GM12864 (cell line): ENCODE data around the gene PBRM1.

Experiments used
- DNase-seq: peaks from one replicate; pipeline ENCODE4 v3.0.0-alpha.2; 2011; ENCODE audit warnings: low read depth
- H3K4me3 ChIP-seq: 2 replicates; pipeline ENCODE4 v1.5.1; 2011; ENCODE audit warnings: mild to moderate bottlenecking, low read depth, low read length, control low read depth
- TF ChIP-seq, protein P1 (sequence below): IDR thresholded peaks from 2 replicates; pipeline ENCODE4 v1.5.1; 2011; ENCODE audit warnings: low read depth, mild to moderate bottlenecking, moderate library complexity, low read length, control low read depth, inconsistent platforms; ENCODE audit errors: missing control alignments

The PBRM1 gene

DNA sequence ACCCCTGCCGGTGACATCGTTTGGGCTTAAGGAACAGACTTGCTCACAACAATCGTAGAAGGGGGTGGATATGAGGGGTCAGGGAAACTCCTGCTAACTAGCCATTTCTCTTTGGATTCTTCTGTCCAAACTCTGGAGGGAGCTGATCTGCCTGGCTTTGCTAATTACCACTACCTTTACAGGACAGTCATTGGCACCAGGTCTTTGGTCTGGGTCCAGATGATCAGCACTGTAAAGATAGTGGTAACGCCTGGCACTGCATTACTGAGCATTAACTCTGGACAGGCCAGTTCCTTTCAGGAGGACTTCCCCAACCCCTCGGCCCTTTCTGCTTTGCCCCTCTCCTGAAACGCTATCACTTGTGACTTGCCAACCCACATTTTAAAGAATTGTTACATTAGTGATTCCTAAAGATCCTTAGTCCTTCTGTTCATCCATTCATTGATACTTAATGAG, 148.5 kb downstream of the PBRM1 start:
- no peak for DNase-seq
- TF ChIP-seq, protein P1, sequence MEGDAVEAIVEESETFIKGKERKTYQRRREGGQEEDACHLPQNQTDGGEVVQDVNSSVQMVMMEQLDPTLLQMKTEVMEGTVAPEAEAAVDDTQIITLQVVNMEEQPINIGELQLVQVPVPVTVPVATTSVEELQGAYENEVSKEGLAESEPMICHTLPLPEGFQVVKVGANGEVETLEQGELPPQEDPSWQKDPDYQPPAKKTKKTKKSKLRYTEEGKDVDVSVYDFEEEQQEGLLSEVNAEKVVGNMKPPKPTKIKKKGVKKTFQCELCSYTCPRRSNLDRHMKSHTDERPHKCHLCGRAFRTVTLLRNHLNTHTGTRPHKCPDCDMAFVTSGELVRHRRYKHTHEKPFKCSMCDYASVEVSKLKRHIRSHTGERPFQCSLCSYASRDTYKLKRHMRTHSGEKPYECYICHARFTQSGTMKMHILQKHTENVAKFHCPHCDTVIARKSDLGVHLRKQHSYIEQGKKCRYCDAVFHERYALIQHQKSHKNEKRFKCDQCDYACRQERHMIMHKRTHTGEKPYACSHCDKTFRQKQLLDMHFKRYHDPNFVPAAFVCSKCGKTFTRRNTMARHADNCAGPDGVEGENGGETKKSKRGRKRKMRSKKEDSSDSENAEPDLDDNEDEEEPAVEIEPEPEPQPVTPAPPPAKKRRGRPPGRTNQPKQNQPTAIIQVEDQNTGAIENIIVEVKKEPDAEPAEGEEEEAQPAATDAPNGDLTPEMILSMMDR = peak; percentile 4

DNA sequence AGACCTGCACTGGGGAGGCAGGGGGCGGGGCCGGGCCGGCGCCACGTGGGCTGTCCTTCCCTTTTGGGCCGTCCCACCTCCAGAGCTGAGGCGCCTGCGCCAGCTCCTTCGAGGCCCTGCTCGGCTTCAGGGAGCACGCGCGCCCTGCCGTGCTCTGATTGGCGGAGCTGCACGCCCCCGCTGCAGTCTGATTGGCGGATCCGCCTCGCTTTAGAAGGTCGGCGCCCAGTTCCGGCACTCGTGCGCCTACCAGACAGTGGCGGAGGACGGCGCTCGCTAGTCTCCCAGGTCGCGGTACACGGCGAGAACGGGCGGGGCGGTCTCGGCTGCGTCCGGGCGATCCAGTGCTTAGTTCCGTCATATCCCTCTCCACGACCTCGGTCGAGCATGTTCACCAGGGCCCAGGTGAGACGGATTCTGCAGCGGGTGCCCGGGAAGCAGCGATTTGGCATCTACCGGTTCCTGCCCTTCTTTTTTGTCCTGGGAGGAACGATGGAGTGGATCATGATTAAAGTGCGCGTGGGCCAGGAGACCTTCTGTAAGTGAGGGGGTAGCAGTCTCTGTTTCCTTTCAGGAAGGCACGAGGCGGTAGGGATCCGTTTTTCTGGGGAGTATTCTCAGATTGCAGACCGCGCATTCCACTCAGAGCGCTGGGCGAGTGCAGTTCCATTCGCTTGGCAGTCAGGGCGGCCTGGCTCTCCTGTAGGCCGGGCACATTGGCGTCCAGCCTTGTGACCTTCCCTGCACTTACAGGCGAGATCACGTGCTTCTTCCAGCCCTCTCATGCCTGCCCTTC, 149.1 kb downstream of the PBRM1 start, which contains the start of gene UQCC5:
TSS of gene UQCC5 (plus strand) at position 237 of the 796 bp plus-strand sequence. CDS start at position 388, 151 bp downstream.
- TF ChIP-seq, protein P1 = no peak
- DNase-seq = peak; percentile 94
- H3K4me3 ChIP-seq = peak within 1 kb of the TSS; percentile 67

More for the DNA sequence above, 148.5 kb downstream of the PBRM1 start:
- H3K4me3 ChIP-seq = peak overlapping the region; percentile 67

DNA sequence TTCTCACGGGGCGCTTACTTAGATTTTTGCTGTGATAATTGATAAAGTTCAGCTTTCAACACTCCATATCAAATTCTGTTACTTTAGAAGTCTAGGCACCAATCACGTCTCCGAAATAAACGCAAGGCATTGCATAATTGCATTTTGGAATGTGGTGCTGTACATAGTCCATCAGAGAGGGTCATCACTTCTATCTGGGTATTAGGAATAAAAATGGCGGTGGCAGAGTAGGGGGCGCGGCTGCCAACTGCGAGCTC, 149.7 kb downstream of the PBRM1 start:
- TF ChIP-seq, protein P1 = no peak
- DNase-seq = no peak
- no peak overlapping the region; the same call in 1 of the 2 replicates for H3K4me3 ChIP-seq

DNA sequence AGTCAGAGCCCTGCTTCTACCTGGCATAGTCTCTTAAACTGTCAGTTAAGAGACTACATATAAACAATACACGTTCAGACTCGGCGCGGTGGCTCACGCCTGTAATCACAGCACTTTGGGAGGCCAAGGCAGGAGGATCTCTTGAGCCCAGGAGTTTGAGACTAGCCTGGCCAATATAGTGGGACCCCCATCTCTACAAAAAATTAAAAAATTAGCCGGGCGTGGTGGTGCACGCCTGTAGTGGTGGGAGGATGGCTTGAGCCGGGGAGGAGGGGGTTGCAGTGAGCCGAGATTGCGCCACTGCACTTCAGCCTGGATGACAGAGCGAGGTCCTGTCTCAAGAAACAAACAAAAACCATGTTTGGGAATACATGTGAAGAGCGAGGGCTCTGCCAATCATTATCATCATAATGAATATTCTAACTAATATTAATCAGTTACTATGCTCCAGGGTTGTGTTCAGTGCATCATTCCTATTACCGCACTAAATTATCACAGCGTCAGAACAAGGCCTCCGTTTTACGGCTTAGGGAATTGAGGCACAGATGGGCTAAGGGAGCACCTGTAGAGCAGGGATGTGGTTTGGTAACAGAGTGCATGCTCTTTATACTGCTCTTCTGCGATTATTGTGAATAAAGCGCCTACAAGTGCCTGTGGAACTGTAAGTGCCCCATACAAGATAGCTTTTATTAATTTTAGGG, 150.2 kb downstream of the PBRM1 start:
- no peak for DNase-seq
- H3K4me3 ChIP-seq = no peak overlapping the region; the same call in 1 of the 2 replicates
- TF ChIP-seq, protein P1 = no peak

DNA sequence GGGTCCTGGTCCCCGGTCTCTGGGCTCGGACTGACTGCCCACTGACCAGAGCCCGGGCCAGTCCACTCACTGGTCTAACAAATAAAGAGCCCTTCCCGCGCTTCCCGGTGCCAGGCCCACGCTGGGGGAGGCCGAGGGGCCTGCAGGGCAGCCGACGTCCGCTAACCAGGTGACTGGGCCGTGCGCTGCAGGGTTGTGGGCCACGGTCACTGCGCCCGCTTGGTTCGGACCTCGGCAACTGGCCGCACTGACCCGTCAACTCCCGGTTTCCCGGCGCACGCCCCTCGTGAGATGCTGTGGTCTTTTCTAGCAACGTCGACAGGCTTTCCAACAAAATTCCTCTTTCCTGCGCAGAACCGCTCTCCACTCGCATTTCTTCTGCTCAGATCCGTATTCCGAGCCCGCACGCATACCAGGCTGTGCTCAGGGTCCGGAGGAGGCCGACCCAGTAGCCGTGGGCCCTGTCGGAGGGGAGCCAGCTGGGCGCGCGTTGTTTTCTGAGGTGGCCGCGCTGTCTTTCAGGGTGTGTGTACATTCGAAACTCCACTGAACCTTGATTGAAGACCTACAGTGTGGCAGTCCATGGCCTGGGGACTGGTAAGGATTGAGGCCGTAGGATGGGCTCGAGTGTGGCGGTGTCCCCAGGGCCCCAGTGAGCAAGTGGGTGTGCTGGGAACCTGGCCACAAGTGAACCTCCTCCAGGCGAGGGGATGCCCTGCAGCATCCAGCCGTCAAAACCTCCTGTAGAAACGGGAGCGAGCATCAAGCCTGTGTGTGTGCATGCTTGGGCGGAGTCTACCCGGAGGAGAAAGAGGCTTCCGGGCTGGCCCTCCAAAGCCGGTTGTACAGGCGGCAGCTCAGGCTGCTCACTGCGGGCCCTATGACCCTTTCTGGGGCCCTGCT, 151.2 kb downstream of the PBRM1 start:
- no peak for DNase-seq
- peak overlapping the region; percentile 68 for H3K4me3 ChIP-seq
- TF ChIP-seq, protein P1 = no peak

DNA sequence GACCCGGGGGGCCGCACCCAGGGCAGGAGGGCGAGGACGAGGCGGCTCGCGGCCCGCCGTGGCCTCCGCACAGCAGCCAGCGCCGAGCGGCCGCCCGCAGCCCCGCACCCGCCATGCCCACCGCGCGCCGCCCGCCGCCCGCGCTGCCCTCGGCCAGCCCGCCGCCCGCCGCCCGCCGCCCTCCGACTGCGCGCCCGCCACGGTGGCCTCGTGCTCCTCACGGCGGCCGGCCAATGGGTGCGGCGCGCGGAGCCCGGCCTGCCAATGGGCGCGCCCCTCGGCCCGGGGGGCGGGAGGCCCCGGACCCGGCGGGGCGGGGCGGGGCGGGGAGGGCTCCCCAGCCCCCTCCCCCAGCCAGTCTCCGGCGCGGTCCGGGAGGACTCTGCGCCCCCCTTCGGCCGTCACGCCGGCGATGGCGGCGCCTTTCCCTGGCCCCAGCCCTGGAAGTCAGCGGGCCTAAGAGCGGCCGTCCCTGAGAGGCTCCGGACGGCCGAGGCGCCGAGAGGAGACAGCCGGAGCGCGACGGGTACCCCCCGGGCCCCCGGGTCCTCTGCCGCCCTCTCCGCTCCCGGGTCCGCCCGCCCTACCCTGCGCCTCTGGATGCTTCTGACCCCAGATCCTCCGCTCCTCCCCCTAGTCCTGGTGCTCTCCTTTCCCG, 152.0 kb downstream of the PBRM1 start, which contains the start of gene NT5DC2:
TSS of gene NT5DC2 (minus strand) at position 235 of the 658 bp plus-strand sequence. CDS start at position 115, 120 bp downstream.
- TF ChIP-seq, protein P1 = no peak
- no peak for DNase-seq
- peak within 1 kb of the TSS; percentile 84 for H3K4me3 ChIP-seq
